CD1c-positive myeloid dendritic cell (primary cell): ENCODE data around the gene TMEM214.
A peak's percentile ranks its signal among the peaks of the same experiment; 100 is the strongest.

Experiments
- DNase-seq: peaks from one replicate; pipeline ENCODE4 v3.0.0-alpha.2; 2016; ENCODE audit errors: extremely low spot score

The TMEM214 gene

GRCh38 chr2:27032495-27033252, at the start of gene TMEM214:
TMEM214 (plus strand) TSS chr2:27032965; CDS start chr2:27033016, 51 bp downstream.
- peak; percentile 89 for DNase-seq

DNA sequence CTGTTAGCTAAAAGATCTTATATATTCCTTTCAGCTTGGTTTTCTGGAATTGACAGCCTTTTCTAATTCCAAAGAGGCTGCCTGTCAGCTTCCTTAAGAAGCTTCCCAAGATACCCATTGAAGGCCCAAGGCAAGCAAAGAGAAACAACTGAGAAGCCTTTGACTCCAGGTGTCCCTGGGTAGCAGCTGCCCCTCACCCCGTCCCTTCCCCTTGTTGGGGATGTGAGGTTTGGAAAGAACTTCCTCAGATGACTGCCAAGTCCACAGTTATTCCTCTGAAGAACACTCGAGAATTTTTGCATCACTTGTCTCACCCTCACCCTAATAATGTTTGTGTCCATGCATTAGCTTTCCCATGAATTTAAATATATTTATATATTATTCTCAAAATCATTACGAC, 49.0 kb upstream of the TMEM214 start:
- no peak for DNase-seq

DNA sequence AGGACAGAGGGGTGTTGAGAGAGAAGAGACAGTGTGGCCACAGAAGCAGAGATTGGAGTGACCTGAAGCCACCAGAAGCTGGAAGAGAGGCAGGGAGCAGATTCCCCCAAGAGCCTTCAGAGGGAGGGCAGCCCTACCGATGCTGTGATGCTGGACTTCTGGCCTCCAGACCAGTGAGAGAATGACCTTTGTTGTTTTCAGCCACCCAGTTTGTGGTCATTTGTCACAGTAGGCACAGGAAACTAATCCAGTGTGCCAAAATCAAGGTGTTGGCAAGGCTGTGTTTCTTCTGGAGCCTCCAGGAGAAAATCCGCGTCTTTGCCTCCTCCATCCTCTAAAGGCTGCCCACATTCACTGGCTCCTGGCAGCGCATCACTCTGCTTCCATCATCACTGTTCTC, 47.0 kb upstream of the TMEM214 start:
- DNase-seq: no peak

GRCh38 chr2:26986576-26986975, 46.2 kb upstream of the TMEM214 start:
- no peak for DNase-seq

GRCh38 chr2:26988058-26988860, 44.5 kb upstream of the TMEM214 start:
- DNase-seq: no peak

DNA sequence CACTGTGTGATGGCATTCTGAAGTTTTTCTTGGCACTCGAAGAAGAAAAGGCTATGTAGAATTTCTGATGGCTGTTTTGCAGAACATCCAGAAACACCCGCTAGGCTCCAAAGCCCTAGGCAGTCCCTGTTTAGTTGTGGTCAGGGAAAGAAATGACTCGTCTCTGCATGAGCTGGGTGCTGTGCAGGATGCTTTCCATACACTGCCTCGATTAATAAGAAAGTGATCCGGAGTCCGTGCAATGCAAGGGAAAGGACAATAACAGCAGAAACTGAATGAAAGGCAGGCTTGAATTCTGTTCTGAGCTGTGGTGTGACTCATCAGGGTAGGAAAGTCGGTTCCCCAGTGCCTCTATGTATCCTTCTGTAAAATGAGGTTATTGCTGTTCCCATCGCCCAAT, 43.6 kb upstream of the TMEM214 start:
- DNase-seq: no peak

- no peak for DNase-seq
These were observed 41.0 kb upstream of the TMEM214 start for GRCh38 chr2:26991717-26992116.

DNA sequence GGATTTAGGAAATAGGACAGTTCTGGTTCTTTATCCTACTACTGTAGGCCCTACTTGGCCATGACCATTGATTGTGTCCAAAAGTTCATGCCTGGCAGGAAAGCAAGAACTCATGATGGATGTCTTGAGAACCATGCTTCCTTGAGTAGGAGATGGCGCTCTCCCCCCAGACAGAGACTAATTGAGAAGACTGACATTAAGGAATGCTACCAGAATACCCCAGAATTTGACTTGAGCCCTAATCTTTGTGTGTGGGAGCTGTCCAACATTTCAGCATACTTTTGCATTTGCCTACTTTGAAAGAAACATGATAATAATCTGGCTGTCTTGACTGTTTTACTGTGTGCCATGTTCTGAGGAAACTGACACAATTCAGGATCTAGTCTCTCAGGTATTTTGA, 39.0 kb upstream of the TMEM214 start:
- no peak for DNase-seq

GRCh38 chr2:26994983-26995382, 37.8 kb upstream of the TMEM214 start:
- DNase-seq: no peak

DNA sequence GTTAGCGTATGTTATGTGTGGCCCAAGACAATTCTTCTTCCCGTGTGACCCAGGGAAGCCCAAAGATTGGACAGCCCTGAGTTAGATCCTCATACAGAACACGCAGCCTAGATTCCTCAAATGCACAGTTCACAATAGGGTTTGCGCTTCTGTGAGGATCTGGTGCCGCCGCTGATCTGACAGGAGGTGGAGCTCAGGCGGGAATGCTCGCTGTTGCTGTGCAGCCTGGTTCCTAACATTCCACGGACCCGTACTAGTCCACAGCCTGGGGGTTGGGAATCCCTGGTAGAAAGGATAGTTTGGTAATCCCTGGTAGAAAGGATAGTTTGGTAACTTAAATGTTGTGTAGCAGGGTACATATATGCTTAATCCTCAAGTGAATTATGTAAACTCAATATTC, 35.4 kb upstream of the TMEM214 start:
- DNase-seq: no peak

DNA sequence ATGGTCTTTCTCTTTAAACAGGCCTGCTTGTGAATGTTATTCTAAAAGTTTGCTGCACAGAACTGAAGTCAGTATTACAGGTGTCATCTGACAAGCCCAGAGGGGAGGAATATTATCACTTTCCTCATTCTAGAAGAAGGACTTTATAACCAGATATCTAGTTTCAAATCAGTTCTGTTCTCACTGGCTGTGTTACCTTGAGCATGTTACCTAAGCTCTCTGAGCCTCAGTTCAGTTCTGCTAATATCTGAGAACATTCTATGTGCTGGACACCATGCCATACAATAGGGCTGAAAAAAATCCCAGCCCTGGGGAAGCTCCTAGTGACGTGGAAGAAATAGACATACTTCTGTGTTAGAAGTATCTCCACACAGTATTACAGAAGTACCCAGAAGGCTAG, 34.4 kb upstream of the TMEM214 start:
- DNase-seq: no peak

DNA sequence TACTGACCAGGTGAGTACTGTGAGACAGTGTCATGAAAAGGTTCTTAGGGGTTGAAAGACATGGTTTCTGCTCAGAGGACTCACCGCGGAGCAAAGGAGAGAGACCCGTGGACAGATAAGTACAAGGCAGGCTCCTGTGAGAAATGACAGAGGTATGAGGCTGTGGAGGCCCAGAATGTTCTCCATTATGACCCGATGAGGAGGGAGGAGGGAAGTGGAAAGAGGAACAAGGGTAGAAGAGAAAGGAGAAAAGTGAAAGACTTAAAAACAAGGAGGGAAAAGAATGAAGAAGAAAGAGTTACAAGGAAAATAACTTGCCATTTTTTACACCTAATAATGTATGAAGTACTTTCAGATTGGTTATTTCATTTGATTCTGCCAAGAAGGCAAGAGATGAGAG, 32.5 kb upstream of the TMEM214 start:
- no peak for DNase-seq

DNA sequence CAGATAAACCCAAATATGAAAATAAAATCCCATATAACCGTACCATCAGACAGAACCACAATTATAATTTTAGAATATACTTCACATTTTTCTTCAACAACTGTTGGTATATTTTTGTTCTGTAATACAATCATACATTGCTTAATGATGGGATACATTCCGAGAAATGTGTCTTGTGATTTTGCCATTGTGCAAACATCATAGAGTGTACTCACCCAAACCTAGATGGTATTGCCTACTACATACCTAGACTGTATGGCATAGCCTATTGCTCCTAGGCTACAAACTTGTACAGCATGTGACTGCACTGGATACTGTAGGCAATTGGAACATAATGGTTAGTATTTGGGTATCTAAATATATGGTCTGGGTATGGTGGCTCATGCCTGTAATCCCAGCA, 31.8 kb upstream of the TMEM214 start:
- no peak for DNase-seq

DNA sequence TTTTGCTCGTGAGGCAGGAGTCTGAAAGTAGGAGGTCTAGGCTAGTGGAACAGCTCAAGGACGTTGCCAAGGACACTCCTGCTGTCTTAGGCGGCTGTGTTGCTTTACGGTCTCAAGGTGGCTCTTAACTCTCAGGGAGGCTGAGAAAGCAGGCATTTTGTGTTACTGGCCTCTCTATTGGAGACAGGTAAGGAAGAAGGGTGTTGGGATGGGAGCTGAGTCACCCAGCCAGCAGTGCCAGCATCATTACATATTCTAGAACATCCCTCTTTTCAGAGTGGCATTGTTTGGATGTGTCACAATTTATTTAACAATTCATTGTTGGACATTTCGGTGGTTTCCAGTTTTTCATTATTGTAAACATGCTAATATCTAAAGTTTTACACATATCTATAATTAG, 30.8 kb upstream of the TMEM214 start:
- DNase-seq: no peak

GRCh38 chr2:27003007-27003406, 29.8 kb upstream of the TMEM214 start:
- DNase-seq: no peak

DNA sequence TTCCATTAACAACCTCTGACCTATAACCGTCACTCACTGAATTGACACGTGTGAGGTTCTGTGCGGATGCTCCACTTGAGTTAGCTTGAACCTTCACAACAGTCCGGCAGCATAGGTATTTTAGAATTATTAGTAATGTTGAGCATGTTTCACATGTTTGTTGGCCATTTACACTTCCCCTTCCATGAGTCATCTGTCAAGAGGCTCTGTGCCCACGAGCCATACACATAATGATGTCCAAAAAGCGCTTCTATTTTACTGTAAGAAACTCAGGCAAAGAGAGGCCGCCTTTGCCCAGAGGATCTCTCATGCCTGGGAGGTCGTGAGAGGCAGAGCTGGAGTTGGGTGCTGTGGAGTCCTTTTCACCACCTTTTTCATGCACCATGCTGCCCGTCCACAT, 28.9 kb upstream of the TMEM214 start:
- peak; percentile 37 for DNase-seq

- DNase-seq: no peak
These were observed 26.0 kb upstream of the TMEM214 start for GRCh38 chr2:27006602-27007415.

DNA sequence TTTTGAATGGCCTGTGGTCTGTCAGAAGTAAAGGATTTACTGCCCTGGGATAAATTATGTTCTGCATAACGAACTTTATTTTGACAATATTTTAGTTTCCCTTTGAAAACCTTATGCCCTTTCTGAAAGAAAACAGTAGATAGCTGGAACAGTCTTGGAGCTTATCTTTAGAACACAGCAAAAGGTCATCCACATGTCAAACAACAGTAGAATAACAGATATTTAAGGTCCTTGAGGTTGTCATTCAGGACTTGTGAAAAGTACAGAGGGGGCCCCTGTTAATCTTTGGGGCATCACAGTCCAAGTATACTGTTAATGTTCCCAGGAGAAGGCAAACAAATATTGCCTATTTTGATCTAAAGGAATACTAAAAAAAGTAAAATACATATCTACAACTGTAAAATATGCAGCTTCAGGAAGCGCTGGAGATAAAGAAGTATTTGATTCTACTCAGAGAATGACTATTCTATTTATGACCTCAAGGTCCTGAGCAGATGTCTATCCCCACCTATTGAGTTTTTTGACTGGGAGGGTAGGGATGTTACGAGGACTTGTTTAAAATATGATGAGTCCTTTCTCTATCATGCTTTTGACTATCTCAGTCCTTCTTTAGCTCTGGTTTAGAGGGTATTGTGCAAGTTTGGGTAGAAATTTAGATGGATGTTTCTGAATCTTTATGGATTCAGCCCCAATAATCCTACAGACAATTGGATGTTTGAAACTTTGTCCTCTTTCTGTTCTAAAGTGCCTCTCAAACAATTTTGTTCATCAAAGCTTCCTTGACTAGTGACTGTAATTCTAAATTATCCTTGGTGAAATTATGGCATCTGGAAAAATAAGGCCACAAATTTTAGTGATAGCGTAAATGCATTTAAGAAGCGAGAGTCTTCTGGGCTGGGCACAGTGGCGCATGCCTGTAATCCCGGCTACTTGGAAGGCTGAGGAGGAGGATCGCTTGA, 25.1 kb upstream of the TMEM214 start:
- DNase-seq: no peak

- no peak for DNase-seq
These were observed 24.1 kb upstream of the TMEM214 start for GRCh38 chr2:27008678-27009077.

GRCh38 chr2:27009083-27009482, 23.7 kb upstream of the TMEM214 start:
- no peak for DNase-seq

DNA sequence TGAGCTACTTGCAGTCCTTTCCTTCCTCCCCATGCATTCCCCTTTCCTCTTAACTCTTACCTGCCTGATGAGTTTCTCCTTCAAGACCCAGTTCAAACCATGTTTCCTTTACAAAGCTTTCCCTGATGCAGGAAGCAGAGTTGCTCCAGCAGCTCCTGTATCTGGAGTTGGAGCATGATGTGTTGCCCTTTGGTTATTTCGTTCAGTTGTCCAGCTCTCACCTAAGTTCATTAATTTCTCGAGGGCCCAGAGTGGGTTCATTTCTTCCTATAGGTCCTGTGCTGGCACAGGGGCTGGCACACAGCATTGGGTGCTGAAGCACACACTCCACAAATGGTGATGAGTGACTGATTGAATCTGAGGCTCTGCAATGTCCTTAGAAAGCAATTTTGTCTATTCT, 23.0 kb upstream of the TMEM214 start:
- no peak for DNase-seq
